Suprapubic skin (tissue), 4 donors: ENCODE measurements around the gene CCL19. TPM values are rescaled to one million over a fixed set of nuclear protein-coding genes. Genes with fewer than 3 reads are reported as not detected.

Experiments used
- DNase-seq, 2 donors: peaks; one replicate each; pipeline ENCODE4 v3.0.0-alpha.2; 2019; ENCODE audit warnings: low spot score in 2 of 2
- H3K27ac ChIP-seq: fragments of 200-600 bp; sonication (generic); one replicate; pipeline ENCODE4 v1.5.1; 2019
- H3K27me3 ChIP-seq: fragments of 200-600 bp; sonication (generic); one replicate; pipeline ENCODE4 v1.5.1; 2019
- H3K36me3 ChIP-seq: fragments of 200-600 bp; sonication (generic); one replicate; pipeline ENCODE4 v1.5.1; 2019
- H3K4me1 ChIP-seq: fragments of 200-600 bp; sonication (generic); one replicate; pipeline ENCODE4 v1.5.1; 2019
- H3K4me3 ChIP-seq: fragments of 200-600 bp; sonication (generic); one replicate; pipeline ENCODE4 v1.5.1; 2019; ENCODE audit warnings: mild to moderate bottlenecking
- H3K9me3 ChIP-seq: fragments of 200-600 bp; sonication (generic); one replicate; pipeline ENCODE4 v1.5.1; 2019
- CTCF ChIP-seq, 2 donors: fragments of 200-600 bp in 1 of 2; fragments of 450-650 bp in 1 of 2; sonication (generic) in 1 of 2; IDR thresholded peaks; one replicate each; pipeline ENCODE4 v1.5.1; 2016 to 2019; ENCODE audit warnings: antibody characterized with exemption in 2 of 2, mild to moderate bottlenecking in 1 of 2, moderate library complexity in 1 of 2
- EP300 ChIP-seq: sonication (generic); formaldehyde crosslinking; IDR thresholded peaks from one replicate; pipeline ENCODE4 v1.6.1; 2017; ENCODE audit warnings: antibody characterized with exemption
- POLR2A ChIP-seq, 2 donors: fragments of 450-650 bp; IDR thresholded peaks; one replicate each; pipeline ENCODE4 v1.6.1; 2017; ENCODE audit warnings: antibody characterized with exemption in 2 of 2, mild to moderate bottlenecking in 2 of 2, moderate library complexity in 2 of 2
- POLR2AphosphoS5 ChIP-seq, 3 donors: sonication (generic); formaldehyde crosslinking; IDR thresholded peaks; one replicate each; pipeline ENCODE4 v1.6.1; 2017; ENCODE audit warnings: antibody characterized with exemption in 3 of 3
- WGBS: methylation state at CpG from one replicate; pipeline ENCODE4 v1.1.5; 2018; 5-methylcytosine and 5-hydroxymethylcytosine counted together
- total RNA-seq, 4 donors: library from RNA; depleted of rRNA; stranded (reverse); fragments of >200 nt; gene quantifications; one replicate each; pipeline ENCODE4 v1.1.0, GENCODE V29; 2016

CCL19 gene
- total RNA-seq, 4 donors from 2014 or later, result 1.3 to 5.4 (median 3.3) TPM

GRCh38 chr9:34642679-34643078, 48.4 kb downstream of the CCL19 start:
- no peaks in the 10 kb centered on the region for H3K9me3 ChIP-seq
- WGBS, result 94% methylated on average over 1 of the region's 1 CpG
- H3K27ac ChIP-seq, result no peak overlapping the region
- no peaks in the 10 kb centered on the region for H3K27me3 ChIP-seq
- peaks cover 27% of the 10 kb centered on the region for H3K4me1 ChIP-seq
- no peaks in the 10 kb centered on the region for H3K36me3 ChIP-seq
- H3K4me3 ChIP-seq, result no peak overlapping the region
- DNase-seq, result no peak
- no peak for TF ChIP-seq POLR2AphosphoS5 (IDR thresholded peaks at IDR 0.05)
- no peak for TF ChIP-seq POLR2A (IDR thresholded peaks at IDR 0.05)
- no peak for TF ChIP-seq CTCF (IDR thresholded peaks at IDR 0.05)
- TF ChIP-seq EP300, result no peak

Other genes with a start within 250 kb of the CCL19 start
- gene FAM219A, start 232.7 kb downstream of the CCL19 start, total RNA-seq, result 10 to 100 TPM; 12.6 to 17.0 (median 15.0) TPM
- gene DNAI1, start 232.5 kb downstream of the CCL19 start, total RNA-seq, result not detected
- gene ENHO, start 168.3 kb downstream of the CCL19 start, total RNA-seq, result 1 to 10 TPM in 3 of 4 donors, under 1 TPM in 1; 0.65 to 4.0 (median 2.7) TPM
- gene CNTFR, start 101.6 kb downstream of the CCL19 start, total RNA-seq, result 1 to 10 TPM; 5.0 to 9.1 (median 5.7) TPM
- 10 to 100 TPM; 20.3 to 50.4 (median 25.1) TPM for gene RPP25L, start 79.2 kb downstream of the CCL19 start, total RNA-seq
- 100 to 1,000 TPM in 3 of 4 donors, 10 to 100 TPM in 1; 61.2 to 136 (median 121) TPM for gene DCTN3, start 70.8 kb downstream of the CCL19 start, total RNA-seq
- 1 to 10 TPM in 1 of 4 donors, under 1 TPM in 3; 0.34 to 2.0 (median 0.50) TPM for gene ARID3C, start 62.2 kb downstream of the CCL19 start, total RNA-seq
- gene SIGMAR1, start 53.5 kb downstream of the CCL19 start, total RNA-seq, result 100 to 1,000 TPM in 3 of 4 donors, 10 to 100 TPM in 1; 78.5 to 111 (median 109) TPM
- gene GALT, start 44.6 kb downstream of the CCL19 start, total RNA-seq, result 100 to 1,000 TPM in 1 of 4 donors, 10 to 100 TPM in 3; 47.6 to 182 (median 77.6) TPM
- 100 to 1,000 TPM in 1 of 4 donors, 10 to 100 TPM in 3; 23.4 to 114 (median 39.3) TPM for gene IL11RA, start 39.1 kb downstream of the CCL19 start, total RNA-seq
- gene CCL27, start 28.6 kb downstream of the CCL19 start, total RNA-seq, result 100 to 1,000 TPM; 169 to 357 (median 233) TPM
- gene CCL21, start 18.9 kb upstream of the CCL19 start, total RNA-seq, result 1 to 10 TPM in 3 of 4 donors, not detected in 1; 5.2 to 6.1 (median 5.6) TPM